Erythroblast (primary cell): ENCODE data around the gene SOD3.

Experiments used
- GATA1 ChIP-seq: IDR thresholded peaks from 2 replicates; pipeline ENCODE4 v1.6.1; 2011; ENCODE audit warnings: low read depth, mild to moderate bottlenecking, control low read depth, low read length, moderate library complexity
- POLR2A ChIP-seq: IDR thresholded peaks from 2 replicates; pipeline ENCODE4 v1.6.1; 2011; ENCODE audit warnings: mild to moderate bottlenecking, low read length

DNA sequence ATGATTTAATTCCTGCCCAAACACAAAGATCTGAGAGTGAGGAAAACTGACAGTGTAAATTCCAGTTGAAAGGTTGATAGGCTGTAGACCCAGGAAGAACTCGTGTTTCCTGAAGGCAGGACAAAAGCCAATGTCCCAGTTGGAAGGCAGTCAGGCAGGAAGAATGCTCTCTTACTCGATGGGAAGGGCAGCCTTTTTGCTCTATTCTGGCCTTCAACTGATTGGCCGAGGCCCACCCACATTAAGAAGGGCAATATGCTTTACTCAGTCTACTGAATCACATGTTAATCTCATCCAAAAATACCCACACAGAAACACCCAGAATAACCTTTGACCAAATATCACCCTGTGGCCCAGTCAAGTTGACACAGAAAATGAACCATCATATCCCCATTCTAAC is 45.3 kb upstream of the SOD3 start:
- TF ChIP-seq POLR2A (no peak), GATA1 (no peak)
